Fibroblast of lung (primary cell): ENCODE measurements around the gene TGM5. TPM values are rescaled to one million over a fixed set of nuclear protein-coding genes. Genes with fewer than 3 reads are reported as not detected.

Experiments
- DNase-seq, 2 donors: peaks; one replicate each; pipeline versions ENCODE4 v3.0.0 to v3.0.0-alpha.2; 2010; ENCODE audit warnings: low read depth in 2 of 2
- H2AFZ ChIP-seq: 2 replicates; pipeline ENCODE4 v1.5.1; 2012; ENCODE audit warnings: low read length, control low read depth, inconsistent platforms
- H3K27ac ChIP-seq: 2 replicates; pipeline ENCODE4 v1.5.1; 2011; ENCODE audit warnings: low read length, control low read depth; ENCODE audit not compliant: insufficient read depth
- H3K27me3 ChIP-seq: 2 replicates; pipeline ENCODE4 v1.5.1; 2011; ENCODE audit warnings: mild to moderate bottlenecking, low read length; ENCODE audit not compliant: control insufficient read depth, insufficient read depth
- H3K36me3 ChIP-seq: 2 replicates; pipeline ENCODE4 v1.5.1; 2011; ENCODE audit warnings: low read length; ENCODE audit not compliant: control insufficient read depth, insufficient read depth
- H3K4me1 ChIP-seq: 2 replicates; pipeline ENCODE4 v1.5.1; 2011; ENCODE audit warnings: low read length; ENCODE audit not compliant: control insufficient read depth, insufficient read depth; ENCODE audit errors: extremely low read depth
- H3K4me2 ChIP-seq: 2 replicates; pipeline ENCODE4 v1.5.1; 2011; ENCODE audit warnings: low read length, control low read depth; ENCODE audit not compliant: insufficient read depth; ENCODE audit errors: extremely low read depth
- H3K4me3 ChIP-seq, 4 experiments: fragments of 200-600 bp in 1 of 4; sonication (generic) in 1 of 4; replicated peaks in 1 of 4; 2 replicates each; pipeline ENCODE4 v1.5.1; 2011 to 2016; ENCODE audit warnings: low read length in 4 of 4, low read depth in 3 of 4, mild to moderate bottlenecking in 3 of 4, control low read depth in 2 of 4, inconsistent platforms in 1 of 4, mixed read lengths in 1 of 4; ENCODE audit not compliant: insufficient read depth in 1 of 4; ENCODE audit errors: control extremely low read depth in 1 of 4
- H3K79me2 ChIP-seq: 2 replicates; pipeline ENCODE4 v1.5.1; 2012; ENCODE audit warnings: mild to moderate bottlenecking, low read length, inconsistent platforms; ENCODE audit not compliant: control insufficient read depth, insufficient read depth
- H3K9ac ChIP-seq: 2 replicates; pipeline ENCODE4 v1.5.1; 2011; ENCODE audit warnings: mild to moderate bottlenecking, low read length, control low read depth; ENCODE audit not compliant: insufficient read depth
- H3K9me3 ChIP-seq: 2 replicates; pipeline ENCODE4 v1.5.1; 2012; ENCODE audit warnings: low read depth, low read length; ENCODE audit not compliant: control insufficient read depth, insufficient read depth
- H4K20me1 ChIP-seq: 2 replicates; pipeline ENCODE4 v1.5.1; 2011; ENCODE audit warnings: low read length; ENCODE audit not compliant: control insufficient read depth, insufficient read depth; ENCODE audit errors: extremely low read depth
- EZH2 ChIP-seq: IDR thresholded peaks from 2 replicates; pipeline ENCODE4 v1.5.1; 2012; ENCODE audit warnings: low read length, control low read depth, mild to moderate bottlenecking; ENCODE audit errors: missing control alignments
- polyA plus RNA-seq, 2 donors: library from polyadenylated mRNA; depleted of rRNA in 1 of 2; stranded (reverse) in 1 of 2; unstranded in 1 of 2; fragments of >200 nt; gene quantifications; 2 replicates each; pipeline ENCODE4 v1.2.1, GENCODE V29; 2011 to 2012; ENCODE audit warnings: missing spikeins in 1 of 2
- total RNA-seq: library from RNA; depleted of rRNA; stranded (reverse); fragments of >200 nt; gene quantifications from 2 replicates; pipeline ENCODE4 v1.2.1, GENCODE V29; 2014
- TF ChIP-seq, protein P1 (sequence below), 2 donors: IDR thresholded peaks in 1 of 2; conservative IDR thresholded peaks in 1 of 2; 1 replicate in 1 of 2; 2 replicates in 1 of 2; pipeline ENCODE4 v1.5.1; 2011 to 2012; ENCODE audit warnings: low read length in 2 of 2, control low read depth in 1 of 2, inconsistent platforms in 1 of 2, low read depth in 1 of 2, mild to moderate bottlenecking in 1 of 2

The TGM5 gene
- total and polyA plus RNA-seq, 2 donors (not counting 1 experiment from before 2014, with no cell fraction given), result under 0.01 to 0.03 TPM

DNA sequence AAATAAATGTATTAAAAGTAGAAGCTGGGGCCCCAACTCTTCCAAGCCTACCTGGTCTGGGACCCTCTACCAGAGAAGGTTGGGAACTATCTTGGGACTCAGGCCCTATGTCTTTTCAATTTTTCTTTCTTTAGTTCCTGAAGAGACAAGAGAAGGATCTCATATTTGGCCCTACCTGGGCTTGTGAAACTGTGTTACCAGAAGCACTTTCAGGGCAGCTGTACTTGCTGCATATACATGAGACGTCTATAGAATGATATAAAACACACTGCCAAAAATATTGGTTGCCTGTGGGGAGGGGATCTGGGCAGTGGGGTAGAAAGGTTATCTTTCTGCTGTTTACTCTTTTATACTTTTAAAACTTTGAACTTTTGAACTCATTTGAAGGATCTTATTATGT lies 45.3 kb downstream of the TGM5 start:
- Histone ChIP-seq H3K36me3 (no peaks in the 10 kb centered on the region), H3K4me1 (no peaks in the 10 kb centered on the region), H3K4me3 (no peak overlapping the region), H3K9ac (no peak overlapping the region), H4K20me1 (no peaks in the 10 kb centered on the region), H3K27ac (no peak overlapping the region), H2AFZ (no peak overlapping the region), H3K27me3 (peaks cover 7% of the 10 kb centered on the region), H3K9me3 (no peaks in the 10 kb centered on the region), H3K4me2 (no peak overlapping the region), H3K79me2 (no peaks in the 10 kb centered on the region)
- TF ChIP-seq, protein P1, sequence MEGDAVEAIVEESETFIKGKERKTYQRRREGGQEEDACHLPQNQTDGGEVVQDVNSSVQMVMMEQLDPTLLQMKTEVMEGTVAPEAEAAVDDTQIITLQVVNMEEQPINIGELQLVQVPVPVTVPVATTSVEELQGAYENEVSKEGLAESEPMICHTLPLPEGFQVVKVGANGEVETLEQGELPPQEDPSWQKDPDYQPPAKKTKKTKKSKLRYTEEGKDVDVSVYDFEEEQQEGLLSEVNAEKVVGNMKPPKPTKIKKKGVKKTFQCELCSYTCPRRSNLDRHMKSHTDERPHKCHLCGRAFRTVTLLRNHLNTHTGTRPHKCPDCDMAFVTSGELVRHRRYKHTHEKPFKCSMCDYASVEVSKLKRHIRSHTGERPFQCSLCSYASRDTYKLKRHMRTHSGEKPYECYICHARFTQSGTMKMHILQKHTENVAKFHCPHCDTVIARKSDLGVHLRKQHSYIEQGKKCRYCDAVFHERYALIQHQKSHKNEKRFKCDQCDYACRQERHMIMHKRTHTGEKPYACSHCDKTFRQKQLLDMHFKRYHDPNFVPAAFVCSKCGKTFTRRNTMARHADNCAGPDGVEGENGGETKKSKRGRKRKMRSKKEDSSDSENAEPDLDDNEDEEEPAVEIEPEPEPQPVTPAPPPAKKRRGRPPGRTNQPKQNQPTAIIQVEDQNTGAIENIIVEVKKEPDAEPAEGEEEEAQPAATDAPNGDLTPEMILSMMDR (conservative IDR thresholded peaks at IDR 0.05 in 1 of 2, IDR thresholded peaks at IDR 0.05 in 1 of 2; ENCODE audit: low read depth in 1 of 2, low read length in 2 of 2), result no peak
- no peak for TF ChIP-seq EZH2
- DNase-seq, result no peak

DNA sequence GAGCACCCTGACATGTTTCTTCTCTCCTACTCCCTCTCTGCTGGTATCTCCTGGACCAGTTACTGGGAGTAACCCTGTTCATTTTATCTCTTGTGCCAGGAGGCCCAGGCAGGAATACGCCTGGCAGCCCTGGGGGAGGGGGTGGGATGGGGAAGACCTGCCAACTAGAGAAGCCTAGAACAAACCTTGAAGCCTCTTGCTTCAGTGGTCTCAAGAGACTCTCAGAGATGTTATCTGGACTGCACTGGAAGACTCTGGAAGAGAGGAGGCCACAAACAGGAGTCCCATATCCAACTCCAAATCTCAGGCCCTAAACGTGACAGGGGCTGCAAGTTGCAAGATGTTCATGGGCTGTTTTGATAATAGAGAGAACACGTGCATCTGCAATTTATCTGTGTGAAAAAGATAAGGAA lies 45.7 kb downstream of the TGM5 start, which contains the start of gene EPB42:
TSS of gene EPB42 (minus strand) at position 28 of the 413 bp plus-strand sequence. CDS start 193 bp downstream, outside the sequence.
- Histone ChIP-seq H3K27ac (no peak within 1 kb of the TSS), H2AFZ (no peak within 1 kb of the TSS), H3K27me3 (peaks cover 7% of the 10 kb centered on the region), H4K20me1 (no peaks in the 10 kb centered on the region), H3K79me2 (no peaks in the 10 kb centered on the region), H3K9ac (no peak within 1 kb of the TSS), H3K36me3 (no peaks in the 10 kb centered on the region), H3K4me2 (no peak within 1 kb of the TSS), H3K9me3 (no peaks in the 10 kb centered on the region), H3K4me3 (no peak within 1 kb of the TSS), H3K4me1 (no peaks in the 10 kb centered on the region)
- TF ChIP-seq, protein P1 (conservative IDR thresholded peaks at IDR 0.05 in 1 of 2, IDR thresholded peaks at IDR 0.05 in 1 of 2; ENCODE audit: low read depth in 1 of 2, low read length in 2 of 2), result no peak
- TF ChIP-seq EZH2, result no peak
- no peak for DNase-seq

DNA sequence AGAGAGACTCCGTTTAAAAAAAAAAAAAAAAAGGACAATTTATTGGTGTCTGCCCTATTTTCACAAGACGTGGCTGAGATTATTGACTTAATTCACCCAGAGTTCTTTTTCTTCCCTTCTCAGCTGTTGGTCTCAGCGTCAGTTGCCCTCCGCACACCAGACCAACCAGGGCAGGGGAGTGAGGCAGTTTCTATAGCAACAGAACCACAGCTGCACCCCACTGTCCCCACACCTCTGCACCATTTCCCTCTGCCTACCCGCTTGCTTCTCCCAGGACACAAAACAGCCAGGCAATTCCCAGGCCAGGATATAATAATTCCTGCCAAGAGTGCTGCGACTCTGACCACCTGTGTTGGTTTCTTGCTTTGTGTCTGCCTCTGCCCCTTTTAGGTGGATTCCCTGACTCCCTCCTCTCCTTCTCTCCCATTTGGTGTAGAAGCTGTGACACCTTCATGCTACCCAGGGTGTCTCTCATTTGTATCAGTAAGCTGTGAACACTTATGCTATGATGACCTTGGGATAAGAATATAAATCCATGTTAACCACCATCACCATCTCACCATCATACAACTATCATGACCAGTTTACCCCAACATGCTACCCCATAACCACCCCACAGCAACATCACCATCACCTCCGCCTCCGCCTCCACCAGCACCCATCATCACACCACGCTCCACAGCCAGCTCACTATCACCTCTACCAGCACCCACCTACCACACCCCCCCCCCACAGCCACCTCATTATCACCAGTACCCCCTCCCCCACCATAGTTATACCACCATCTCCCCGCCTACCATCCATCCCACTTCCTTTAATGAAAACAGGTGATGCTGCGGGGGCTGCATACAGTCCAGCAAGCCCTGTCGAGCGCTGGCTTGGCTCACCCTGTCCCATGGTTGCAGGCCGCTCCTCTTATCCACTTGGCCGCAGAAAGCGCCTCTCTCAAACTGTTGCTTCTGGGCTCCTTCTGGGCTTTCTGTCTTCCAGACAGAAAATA lies 46.5 kb downstream of the TGM5 start:
- Histone ChIP-seq H3K27ac (no peak overlapping the region), H3K4me1 (no peaks in the 10 kb centered on the region), H3K9me3 (no peaks in the 10 kb centered on the region), H3K4me2 (no peak overlapping the region), H3K4me3 (no peak overlapping the region), H3K36me3 (no peaks in the 10 kb centered on the region), H4K20me1 (no peaks in the 10 kb centered on the region), H3K9ac (no peak overlapping the region), H2AFZ (no peak overlapping the region), H3K79me2 (no peaks in the 10 kb centered on the region), H3K27me3 (peaks cover 7% of the 10 kb centered on the region)
- no peak for DNase-seq
- TF ChIP-seq, protein P1 (conservative IDR thresholded peaks at IDR 0.05 in 1 of 2, IDR thresholded peaks at IDR 0.05 in 1 of 2; ENCODE audit: low read depth in 1 of 2, low read length in 2 of 2), result no peak
- no peak for TF ChIP-seq EZH2
